GM10266 (cell line): ENCODE data around the gene DRD4.

Experiments used
- DNase-seq: peaks from one replicate; pipeline ENCODE4 v3.0.0; 2012; ENCODE audit errors: extremely low spot score
- CTCF ChIP-seq: IDR thresholded peaks from 2 replicates; pipeline ENCODE4 v1.5.1; 2012; ENCODE audit warnings: mild to moderate bottlenecking, low read depth; ENCODE audit not compliant: control insufficient read depth, insufficient read depth; ENCODE audit errors: missing control alignments

DRD4 gene

DNA sequence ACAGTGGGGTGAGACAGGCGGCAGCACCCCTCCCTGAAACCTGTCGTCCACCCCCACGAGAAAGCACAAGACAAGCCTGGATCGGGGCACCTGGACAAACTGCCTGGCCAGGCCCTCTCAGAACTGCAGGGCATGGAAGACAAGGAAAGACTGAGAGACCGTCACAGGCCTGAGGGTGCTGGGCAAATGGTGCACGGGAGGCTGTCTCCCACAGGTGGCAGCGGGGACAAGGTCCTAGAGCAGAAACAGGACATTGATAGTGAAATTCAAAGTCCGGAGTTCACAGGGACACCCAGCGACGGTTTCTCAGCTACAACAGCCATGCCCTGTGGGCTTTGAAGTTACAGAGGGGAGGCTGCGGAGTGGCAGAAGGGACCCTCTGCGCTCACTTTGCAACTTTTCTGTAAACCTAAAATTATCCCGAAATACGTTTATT is 20.6 kb downstream of the DRD4 start:
- DNase-seq: no peak
- TF ChIP-seq CTCF: no peak

- DNase-seq: no peak
- no peak for TF ChIP-seq CTCF
These were observed 22.5 kb downstream of the DRD4 start for GRCh38 chr11:659532-660085.

DNA sequence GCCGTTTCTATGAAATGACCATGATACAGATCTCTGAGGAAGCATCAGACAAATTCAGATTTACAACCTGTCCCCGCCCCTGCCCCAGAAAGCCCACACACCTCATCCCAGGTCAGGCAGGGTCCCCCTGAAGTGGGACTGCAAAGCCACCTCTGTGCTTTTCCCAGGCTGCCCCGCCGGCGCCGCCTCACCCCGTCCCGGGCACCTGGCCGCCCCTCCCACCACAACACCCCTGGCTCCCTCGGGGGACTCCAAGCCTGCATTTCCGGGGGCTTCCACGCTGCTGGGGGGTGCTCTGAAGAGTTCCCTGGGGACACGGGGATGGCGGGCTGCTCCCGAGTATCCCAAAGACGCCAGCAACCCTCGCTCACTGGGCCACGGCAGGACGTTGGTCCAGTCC is 23.2 kb downstream of the DRD4 start:
- no peak for TF ChIP-seq CTCF

DNA sequence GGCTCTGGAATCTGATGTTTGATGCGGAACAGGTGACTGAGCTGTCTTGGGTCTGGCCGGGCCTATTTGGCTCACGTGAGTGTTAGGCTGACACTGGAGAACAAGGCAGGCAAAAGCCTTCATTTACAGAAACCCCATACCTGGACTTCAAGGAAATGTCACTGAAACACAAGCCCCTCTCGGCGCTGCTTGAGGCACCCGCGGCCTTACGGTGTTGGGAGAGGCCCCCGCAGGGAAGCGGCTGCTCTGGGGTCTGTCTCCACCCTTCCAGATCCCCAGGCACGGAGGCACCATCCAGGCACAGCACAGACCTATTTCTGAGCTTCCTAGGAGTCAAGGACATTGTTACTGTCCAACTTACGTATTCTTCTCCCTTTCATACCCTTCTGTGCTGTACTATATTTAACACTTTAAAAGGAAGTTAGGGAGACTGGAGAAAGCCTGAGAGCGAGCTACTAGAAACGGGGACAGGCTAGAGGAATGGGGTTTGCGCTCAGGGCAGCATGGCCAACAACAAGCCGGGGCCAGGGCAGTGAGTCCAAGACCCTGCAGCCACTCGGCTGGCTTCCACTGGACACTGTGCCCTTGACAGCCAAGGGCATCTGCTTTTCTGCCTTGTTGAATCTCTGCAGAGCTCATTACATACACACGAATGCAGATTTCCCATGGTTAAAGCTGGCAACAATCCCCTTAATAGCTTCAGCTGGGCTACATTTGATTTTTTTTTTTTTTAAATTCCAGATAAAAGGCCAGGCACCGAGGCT is 23.8 kb downstream of the DRD4 start:
- DNase-seq: no peak

More for the DNA sequence above, 23.2 kb downstream of the DRD4 start:
- no peak for DNase-seq

DNA sequence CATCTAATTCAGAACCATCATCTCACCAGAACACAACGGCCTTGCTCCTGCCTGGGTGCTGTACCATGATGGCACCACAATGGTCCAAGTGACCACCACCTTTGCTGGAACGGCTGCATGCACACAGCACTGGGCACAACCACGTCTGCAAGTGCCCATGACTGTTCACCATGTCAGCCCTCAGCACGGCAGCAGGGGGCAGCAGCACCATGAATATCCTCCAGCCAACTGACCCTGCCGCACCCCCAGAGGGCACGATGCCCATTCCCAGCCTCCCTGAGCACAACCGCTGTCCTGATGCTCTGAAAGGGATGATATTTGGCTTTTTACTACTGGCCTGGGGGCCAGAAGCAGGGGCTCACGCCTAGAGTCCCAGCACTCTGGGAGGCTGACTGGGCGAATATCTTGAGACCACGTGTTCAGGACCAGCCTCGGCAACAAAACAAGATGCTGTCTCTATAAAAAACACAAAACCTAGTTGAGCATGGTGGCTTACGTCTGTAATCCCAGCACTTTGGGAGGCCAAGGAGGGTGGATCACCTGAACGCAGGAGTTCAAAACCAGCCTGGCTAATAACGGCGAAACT is 25.7 kb downstream of the DRD4 start:
- DNase-seq: peak; percentile 80
- peak; percentile 80 for TF ChIP-seq CTCF

More for the DNA sequence above, 23.8 kb downstream of the DRD4 start:
- TF ChIP-seq CTCF: no peak

DNA sequence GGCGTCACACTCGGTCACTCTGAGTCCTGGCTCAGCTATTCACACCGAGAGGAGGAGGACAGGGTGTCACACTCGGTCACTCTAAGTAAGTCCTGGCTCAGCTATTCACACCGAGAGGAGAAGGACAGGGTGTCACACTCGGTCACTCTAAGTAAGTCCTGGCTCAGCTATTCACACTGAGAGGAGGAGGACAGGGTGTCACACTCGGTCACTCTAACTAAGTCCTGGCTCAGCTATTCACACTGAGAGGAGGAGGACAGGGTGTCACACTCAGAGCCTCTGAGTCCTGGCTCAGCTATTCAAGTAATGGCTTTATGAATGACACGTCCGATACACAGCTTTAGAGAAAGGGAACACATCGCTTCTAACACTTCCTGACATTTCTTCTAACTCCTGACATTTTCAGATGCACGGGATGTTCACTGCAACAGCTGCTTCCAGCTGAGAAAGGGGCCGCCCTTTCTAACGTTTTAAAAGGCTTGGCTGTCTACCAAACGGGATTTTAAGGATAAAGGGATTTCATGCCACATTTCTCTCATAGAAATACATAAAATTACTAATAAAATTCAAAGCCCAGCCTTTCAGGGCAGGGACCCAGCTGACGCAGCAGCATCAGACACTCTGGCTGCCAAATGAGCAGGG is 28.1 kb downstream of the DRD4 start:
- no peak for DNase-seq

More for the DNA sequence above, 28.1 kb downstream of the DRD4 start:
- no peak for TF ChIP-seq CTCF
